GDM1 (cell line): ENCODE results near the gene ATP1A2.

ENCODE experiments used
- DNase-seq: peaks from one replicate; lab custom pipeline; 2025; lab: John Stamatoyannopoulos, UW

The ATP1A2 gene

GRCh38 chr1:160115545-160116282 is at the start of gene ATP1A2:
Gene ATP1A2 (plus strand): TSS chr1:160115759. CDS start chr1:160115862, 103 bp downstream.
- no peak for DNase-seq

GRCh38 chr1:160066829-160067745 is 48.5 kb upstream of the ATP1A2 start:
- no peak for DNase-seq

- no peak for DNase-seq
These were observed 47.3 kb upstream of the ATP1A2 start for GRCh38 chr1:160068225-160068624.

- no peak for DNase-seq
These were observed 45.9 kb upstream of the ATP1A2 start, which contains the start of gene KCNJ10 for GRCh38 chr1:160069460-160070231. Gene KCNJ10 (minus strand): TSS chr1:160070160. CDS start chr1:160042532, 27,628 bp downstream.

- peak; percentile 20 for DNase-seq
These were observed 45.1 kb upstream of the ATP1A2 start for GRCh38 chr1:160070243-160071163.

- no peak for DNase-seq
These were observed 44.3 kb upstream of the ATP1A2 start for GRCh38 chr1:160071289-160071688.

- DNase-seq = no peak
These were observed 40.7 kb upstream of the ATP1A2 start for GRCh38 chr1:160074865-160075264.

GRCh38 chr1:160075836-160076235 is 39.7 kb upstream of the ATP1A2 start:
- no peak for DNase-seq

GRCh38 chr1:160076295-160076694 is 39.3 kb upstream of the ATP1A2 start:
- DNase-seq = no peak

GRCh38 chr1:160077486-160077885 is 38.1 kb upstream of the ATP1A2 start:
- DNase-seq = no peak

- peak; percentile 14 for DNase-seq
These were observed 36.9 kb upstream of the ATP1A2 start for GRCh38 chr1:160078512-160079195.

GRCh38 chr1:160079448-160079847 is 36.1 kb upstream of the ATP1A2 start:
- no peak for DNase-seq

GRCh38 chr1:160080381-160081100 is 35.0 kb upstream of the ATP1A2 start:
- DNase-seq = no peak

GRCh38 chr1:160081261-160081936 is 34.2 kb upstream of the ATP1A2 start, which contains the start of gene KCNJ9:
Gene KCNJ9 (plus strand): TSS chr1:160081538. CDS start chr1:160084031, 2,493 bp downstream.
- no peak for DNase-seq

GRCh38 chr1:160082487-160082886 is 33.1 kb upstream of the ATP1A2 start:
- no peak for DNase-seq

GRCh38 chr1:160082926-160083325 is 32.6 kb upstream of the ATP1A2 start:
- no peak for DNase-seq

- peak; percentile 16 for DNase-seq
These were observed 31.4 kb upstream of the ATP1A2 start for GRCh38 chr1:160083968-160084770.

- no peak for DNase-seq
These were observed 30.7 kb upstream of the ATP1A2 start for GRCh38 chr1:160084771-160085321.
